ENCODE data around the gene TNS1.
A peak's percentile ranks its signal among the peaks of the same experiment; 100 is the strongest.

Gene TNS1

GRCh38 chr2:217870528-217871011, 132.2 kb downstream of the TNS1 start:
- ATAC-seq (no peak), DNase-seq (no peak)

DNA sequence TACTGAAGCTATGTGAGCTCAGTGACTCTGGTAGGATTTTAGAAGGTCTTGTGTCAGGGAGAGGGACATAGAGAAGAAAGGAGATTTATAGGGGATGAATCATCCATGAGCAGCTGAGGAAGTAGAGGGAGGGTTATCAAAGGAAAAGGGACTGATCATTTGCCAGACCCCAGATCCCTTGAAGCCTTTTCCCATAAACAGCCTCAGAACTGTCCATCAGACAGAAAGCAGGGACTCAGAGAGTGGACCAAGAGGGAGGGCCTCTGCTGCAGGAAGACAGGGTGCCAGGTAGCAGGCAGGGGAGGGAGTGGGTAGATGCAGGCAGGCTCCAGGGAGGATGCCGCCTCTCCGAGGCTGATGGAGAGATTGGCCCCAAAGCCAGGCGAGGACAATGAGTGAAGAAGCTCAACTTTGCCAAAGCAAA, 133.9 kb downstream of the TNS1 start:
- ATAC-seq (no peak), DNase-seq (no peak)

DNA sequence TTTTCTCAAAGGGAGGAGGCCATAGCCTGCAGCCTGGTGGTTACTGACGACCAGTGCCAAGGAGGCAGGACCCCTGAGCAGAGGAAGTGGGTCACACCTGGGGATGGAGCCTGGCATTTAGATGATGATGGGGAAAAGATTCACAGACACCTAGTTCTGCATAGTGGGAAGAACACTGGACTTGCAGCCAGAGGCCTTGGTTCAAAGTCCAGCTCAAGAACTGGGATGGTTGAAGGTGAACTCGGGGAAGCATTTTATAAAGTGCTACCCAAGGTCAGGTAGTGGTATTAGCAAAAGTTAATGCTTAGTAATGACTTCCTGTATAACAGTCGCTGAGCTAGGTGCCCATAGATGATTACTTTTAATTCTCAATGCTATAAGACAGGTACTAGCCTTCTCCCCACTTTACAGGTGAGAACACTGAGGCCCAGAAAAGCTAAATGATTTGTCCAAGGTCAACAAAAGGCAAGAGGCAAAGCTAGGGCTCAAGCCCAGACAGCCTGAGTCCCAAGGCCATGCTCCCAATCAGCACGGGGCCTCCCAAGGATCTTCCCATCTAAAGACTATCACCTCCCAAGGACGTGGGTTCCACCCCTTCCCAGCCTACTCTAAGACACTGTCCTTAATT, 134.4 kb downstream of the TNS1 start:
- DNase-seq (no peak), ATAC-seq (no peak)

DNA sequence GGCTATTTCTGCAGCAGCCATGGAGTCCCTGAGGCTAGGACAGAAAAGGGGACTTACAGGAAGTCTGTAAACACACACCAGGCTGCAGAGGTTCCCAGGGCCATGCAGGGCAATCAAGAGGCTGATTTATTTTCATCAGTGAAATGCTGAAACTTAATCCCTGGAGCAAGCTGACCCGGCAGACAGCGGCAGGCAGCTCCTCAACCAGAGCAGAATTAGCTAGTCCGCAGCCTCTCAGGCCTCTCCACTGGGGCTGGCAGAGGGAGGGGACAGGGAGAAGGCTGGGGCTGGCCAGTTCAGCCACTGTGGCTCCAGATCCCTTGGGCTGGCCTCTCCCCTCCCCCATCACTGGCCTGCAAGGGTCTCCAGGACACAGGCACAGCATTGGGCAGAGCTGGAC, 136.3 kb downstream of the TNS1 start:
- DNase-seq: no peak
- ATAC-seq: no peak

DNA sequence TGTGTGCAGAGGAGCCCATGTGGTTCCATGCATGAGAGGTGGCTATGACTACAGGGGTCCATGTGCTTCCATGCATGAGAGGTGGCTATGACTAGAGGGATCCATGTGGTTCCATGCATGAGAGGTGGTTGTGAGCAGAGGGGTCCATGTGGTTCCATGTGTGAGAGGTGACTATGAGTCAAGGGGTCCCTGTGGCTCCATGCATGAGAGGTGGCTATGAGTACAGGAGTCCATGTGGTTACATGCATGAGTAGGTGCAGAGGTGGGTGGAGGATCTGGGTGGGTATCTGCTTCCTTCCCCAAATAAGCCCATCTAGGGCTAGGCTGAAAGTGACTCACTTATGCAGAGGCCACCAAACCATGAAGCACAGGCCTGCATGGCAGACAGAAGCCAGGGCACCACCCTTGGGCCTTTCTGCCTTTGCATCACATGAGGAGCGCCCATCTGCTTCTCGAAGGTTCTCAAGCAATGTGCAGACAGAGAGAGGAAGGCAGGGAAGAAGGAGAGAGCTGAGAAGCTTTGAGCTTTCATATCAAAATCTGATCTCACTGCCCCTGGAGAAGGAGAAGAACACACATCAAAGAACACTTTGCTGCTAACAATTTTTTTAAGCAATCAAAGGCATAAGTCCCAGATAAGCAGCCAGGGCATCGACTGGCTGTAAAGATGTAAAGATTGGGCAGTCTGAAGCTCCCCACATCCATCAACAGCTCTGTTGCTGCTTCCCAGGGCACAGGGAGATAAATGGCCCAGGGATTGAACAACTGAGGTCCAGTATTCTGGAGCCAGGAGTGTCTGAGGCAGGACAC, 137.6 kb downstream of the TNS1 start:
- ATAC-seq: peak; percentile 67
- DNase-seq: peak; percentile 11

DNA sequence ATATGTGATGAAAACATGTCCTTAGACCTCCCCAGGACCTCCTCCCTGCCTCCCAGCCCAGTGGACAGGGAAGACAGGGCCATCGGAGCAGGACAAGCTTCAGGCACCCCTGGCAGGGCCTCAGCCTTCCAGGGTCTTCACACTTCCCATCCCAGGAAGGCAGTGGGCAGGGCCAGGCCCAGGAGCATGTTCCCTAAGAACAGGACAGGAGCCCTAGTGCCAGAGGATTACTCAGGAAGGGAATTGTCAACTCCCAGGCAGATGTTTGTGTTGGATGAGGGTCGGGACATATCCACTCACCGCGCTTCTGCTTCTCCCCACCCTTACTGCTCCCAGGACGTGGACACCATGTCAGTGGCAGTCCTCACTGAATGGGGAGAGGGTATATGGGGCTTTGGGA, 138.9 kb downstream of the TNS1 start:
- DNase-seq (no peak), ATAC-seq (no peak)

- ATAC-seq (no peak), DNase-seq (no peak)
Measured at GRCh38 chr2:217861334-217861877, 141.4 kb downstream of the TNS1 start.

GRCh38 chr2:217859926-217860325, 142.9 kb downstream of the TNS1 start:
- DNase-seq: no peak
- ATAC-seq: no peak

DNA sequence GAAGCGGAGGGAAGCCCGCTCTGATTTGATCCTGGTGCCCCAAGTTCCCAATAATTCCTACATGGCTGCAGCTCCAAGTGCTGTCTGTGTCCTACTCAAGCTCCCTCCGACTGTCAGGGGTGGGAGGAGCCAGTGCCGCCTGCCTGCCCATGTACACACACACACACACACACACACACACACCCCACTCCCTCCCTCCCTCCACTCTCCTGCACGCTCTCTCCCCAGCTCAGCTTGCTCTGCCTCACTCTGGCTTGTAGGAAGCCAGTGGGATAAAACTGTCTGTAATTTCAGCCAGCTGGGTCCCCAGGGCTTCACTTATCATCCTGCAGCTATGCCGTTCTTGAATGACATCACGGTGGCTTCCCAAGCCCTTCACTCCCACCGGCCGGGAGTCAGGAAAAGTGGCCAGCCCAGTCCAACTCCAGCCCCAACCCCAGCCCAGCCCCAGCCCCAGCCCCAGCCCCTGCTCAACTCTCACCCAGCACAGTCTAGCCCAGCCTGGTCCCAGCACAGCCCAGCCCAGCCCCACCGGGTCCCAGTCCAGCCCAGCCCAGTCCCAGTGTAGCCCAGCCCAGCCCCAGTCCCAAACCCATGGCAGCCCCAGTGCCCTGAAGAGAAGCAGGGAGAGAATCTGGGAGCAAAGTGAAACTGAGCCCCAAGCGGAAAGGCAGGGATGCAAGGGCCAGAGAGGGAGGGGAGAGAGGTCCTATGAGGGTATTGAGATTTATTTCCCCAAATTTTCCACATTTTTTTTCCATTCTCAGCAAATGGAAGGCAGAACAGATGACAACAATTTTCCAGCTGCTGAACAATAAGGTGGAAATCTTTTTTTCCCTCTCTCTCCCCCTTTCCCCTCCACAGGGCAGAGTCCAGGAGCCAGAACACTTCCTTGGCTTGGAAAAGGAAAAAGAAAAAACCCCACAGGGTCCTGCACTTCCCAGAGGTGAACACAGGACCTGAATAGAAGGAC, 144.0 kb downstream of the TNS1 start:
- DNase-seq: no peak
- ATAC-seq: no peak

GRCh38 chr2:217857624-217858506, 144.9 kb downstream of the TNS1 start:
- no peak for ATAC-seq
- no peak for DNase-seq

- no peak for ATAC-seq
- no peak for DNase-seq
Measured at GRCh38 chr2:217856871-217857270, 145.9 kb downstream of the TNS1 start.

GRCh38 chr2:217856159-217856558, 146.6 kb downstream of the TNS1 start:
- DNase-seq (no peak), ATAC-seq (no peak)

DNA sequence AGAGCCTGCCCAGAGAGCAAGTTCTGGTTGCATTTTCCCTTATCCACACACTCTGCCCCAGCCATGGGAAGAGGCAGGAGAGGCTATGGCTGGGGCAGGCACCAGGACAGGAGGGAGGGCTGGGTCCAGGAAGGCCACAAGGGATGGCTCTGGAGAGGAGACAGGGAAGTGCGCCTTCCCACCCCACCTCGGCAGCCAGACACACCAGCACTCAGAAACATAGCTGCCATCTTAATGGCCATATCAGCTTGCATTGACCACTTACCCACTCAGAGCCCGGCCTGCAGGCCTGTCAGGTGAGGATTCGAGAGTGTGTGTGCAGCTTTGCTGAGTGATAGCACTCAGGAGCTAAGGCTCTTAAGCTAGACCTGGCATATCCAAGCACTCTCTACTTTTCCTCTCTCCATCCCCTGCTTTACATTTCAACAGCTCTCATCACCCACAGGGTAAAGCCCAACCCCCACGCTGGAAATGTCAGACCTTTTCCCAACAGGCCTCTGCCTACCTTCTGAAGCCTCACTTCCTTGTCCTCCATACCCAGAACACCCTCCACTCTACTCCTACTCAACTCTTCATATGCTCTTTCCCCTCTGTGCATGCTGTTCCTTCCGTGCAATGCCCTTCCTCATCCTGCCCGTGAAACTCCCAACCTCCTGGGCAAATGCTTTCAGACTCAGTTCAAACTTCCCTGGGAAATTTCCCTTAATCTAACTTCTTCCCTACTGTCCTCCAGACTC, 147.9 kb downstream of the TNS1 start:
- DNase-seq (no peak), ATAC-seq (no peak)

DNA sequence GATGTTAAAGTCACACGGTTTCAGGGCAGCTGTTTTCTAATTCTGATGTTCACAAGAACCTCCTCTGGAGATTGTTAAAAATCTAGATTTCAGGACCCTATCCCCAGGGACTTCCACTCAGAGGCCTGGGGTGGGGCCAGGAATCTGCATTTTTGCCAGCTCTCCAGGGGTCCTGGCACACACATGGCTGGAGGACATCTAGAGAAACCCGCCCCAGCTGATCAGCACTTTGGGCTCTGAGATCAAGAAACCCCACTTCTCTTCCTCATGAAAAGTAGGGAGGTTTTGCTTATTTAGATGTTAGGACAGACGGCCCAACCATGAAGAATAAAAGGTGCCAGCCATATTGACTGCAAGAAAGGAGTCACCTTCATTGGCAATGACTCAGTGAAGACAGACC, 148.8 kb downstream of the TNS1 start:
- no peak for DNase-seq
- no peak for ATAC-seq

- DNase-seq (no peak), ATAC-seq (no peak)
Measured at GRCh38 chr2:217853301-217853881, 149.4 kb downstream of the TNS1 start.

- ATAC-seq (no peak), DNase-seq (no peak)
Measured at GRCh38 chr2:217852555-217853211, 150.1 kb downstream of the TNS1 start.

DNA sequence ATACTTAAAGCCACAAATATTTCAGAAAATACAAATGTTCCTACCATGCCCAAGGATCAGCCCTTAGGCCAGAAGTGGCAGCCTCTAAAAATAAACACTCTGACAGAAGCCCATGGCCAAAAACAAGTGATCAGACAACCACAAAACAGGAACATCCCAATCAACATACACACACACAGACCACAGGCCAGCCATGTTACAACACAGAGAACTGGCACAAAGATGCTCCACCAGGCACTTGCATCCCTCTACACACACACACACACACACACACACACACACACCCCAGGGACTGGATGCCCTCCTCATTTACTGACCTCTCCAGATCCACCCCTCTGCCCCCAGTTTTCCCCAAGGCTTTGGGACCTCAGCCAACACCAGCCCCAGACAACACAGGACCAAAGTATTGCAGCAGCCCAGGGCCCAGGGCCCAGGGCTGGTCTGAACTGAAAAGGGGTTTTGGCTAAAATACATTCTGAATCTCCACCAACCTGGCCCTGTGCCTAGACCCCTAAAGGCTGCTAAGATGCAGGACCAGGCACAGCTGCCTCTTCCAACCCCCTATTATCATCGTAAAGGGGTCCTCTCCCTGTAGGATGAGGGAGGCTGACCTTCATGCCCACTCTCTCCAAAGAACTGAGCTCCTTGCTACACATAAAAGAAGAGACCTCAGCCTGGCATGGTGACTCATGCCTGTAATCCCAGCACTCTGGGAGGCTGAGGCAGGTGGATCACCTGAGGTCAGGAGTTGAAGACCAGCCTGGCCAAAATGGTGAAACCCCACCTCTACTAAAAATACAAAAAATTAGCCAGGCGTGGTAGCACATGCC, 151.4 kb downstream of the TNS1 start:
- no peak for ATAC-seq

DNA sequence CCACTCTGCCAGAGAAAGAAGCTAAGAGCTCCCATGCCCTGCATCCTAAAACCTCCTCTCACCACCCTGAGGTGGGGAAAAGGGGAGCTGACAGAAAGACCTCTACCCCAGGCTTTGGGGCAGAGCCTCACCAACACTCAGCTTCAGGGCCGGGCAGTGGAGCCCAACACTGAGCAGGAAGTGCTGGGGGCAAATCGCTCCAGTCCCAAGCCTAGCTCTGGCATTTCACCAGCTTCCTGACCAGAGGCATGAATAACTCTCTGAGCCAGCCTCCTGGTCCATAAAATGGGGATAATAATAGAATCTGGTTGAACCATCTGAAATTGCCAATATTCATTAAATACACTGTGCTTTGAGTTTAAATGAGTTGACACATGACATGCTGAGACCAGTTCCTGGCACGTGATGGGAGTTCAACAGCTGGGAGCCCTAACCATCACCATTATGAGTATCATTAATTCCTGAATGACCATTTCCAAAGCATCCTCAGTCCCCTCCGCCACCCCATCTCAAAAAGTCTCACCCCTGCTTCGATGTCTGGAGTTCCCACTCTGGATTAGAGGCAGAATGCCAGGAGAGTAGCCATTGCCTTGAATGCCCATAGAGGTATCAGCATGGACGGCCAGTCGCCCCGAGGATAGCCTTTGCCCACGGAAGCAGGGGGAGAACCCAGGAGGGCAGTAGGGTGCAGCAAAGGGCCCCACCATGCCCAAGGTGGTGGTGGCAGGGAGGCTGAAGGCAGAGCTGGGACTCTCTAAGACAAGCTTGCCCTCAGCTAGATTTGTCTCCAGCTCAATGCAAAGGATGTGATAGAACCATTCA, 153.4 kb downstream of the TNS1 start:
- ATAC-seq: no peak
- DNase-seq: no peak

More for the DNA sequence above, 151.4 kb downstream of the TNS1 start:
- no peak for DNase-seq

Measured in stimulated activated naive CD8-positive, alpha-beta T cell treated with anti-CD3 and anti-CD28 coated beads, Interleukin-15, Interleukin-2, amounts not matched to agents 100 U/mL and 50 U/mL, for 24 hours (primary cell).